ENCODE data around the gene DNAI4. TPM values are rescaled to one million over a fixed set of nuclear protein-coding genes. Genes with fewer than 3 reads are reported as not detected.
A peak's percentile ranks its signal among the peaks of the same experiment; 100 is the strongest.
"Not testable (repeated sequence)": the region's sequence is repeated elsewhere in the genome, so short reads cannot be mapped to it uniquely, and the experiment has no call there.

The DNAI4 gene
- polyA plus RNA-seq, 1 of the 3 experiments (the other 2 are of a cell fraction), result 1.3 TPM

DNA sequence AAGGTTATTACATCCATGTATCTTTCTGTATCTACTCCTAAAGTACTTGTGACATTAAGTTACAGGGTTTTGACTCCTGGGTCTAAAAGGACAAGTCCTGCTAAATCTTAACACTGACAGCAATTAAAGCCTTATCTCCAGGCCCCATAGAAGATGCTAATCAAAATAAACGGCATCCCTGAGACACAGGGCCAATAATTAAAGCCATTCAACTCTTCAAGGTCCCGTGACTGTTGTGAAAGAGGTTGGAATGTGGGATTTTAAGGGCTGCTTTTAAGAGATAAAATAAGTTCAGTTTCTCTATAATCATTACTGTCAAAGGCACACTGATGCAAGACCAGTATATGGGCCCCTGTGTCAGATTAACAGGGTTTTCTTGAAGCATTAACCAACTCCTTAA is 8.3 kb downstream of the DNAI4 start:
- H3K36me3 ChIP-seq (replicated peaks in 1 of 2; ENCODE audit: control insufficient read depth in 1 of 2, insufficient read depth in 2 of 2, low read length in 1 of 2), result peaks cover 4 to 14% of the 10 kb centered on the region in 2 experiments
- H3F3A ChIP-seq (replicated peaks; ENCODE audit: insufficient read depth), result peaks cover 11% of the 10 kb centered on the region
- CTCF ChIA-PET, result no interaction called here
- no peak overlapping the region for H3K4me3 ChIP-seq (ENCODE audit: low read depth in 2 of 2, low read length in 1 of 2)
- H3K79me2 ChIP-seq (ENCODE audit: insufficient read depth), result 0 out of 2 replicates have a peak, but pooled peaks cover 4% of the 10 kb centered on the region
- H3K9me3 ChIP-seq, result no peaks in the 10 kb centered on the region
- no peaks in the 10 kb centered on the region for H4K20me1 ChIP-seq (ENCODE audit: insufficient read depth)
- no peaks in the 10 kb centered on the region for H3K27me3 ChIP-seq (ENCODE audit: insufficient read depth)
- no peaks in the 10 kb centered on the region; a peak in 1 of 4 replicates for H3K4me1 ChIP-seq (ENCODE audit: control insufficient read depth in 1 of 2, insufficient read depth in 2 of 2, low read depth in 1 of 2, low read length in 1 of 2)
- H2AFZ ChIP-seq (ENCODE audit: low read depth), result no peak overlapping the region
- POLR2A ChIA-PET, result interaction anchor here (1.7 kb wide), 1 partner anchor 9 kb away, joined by 4 read pairs; the partner anchor contains the start of genes DNAI4 and MIER1
- no peak overlapping the region for H3K9ac ChIP-seq
- WGBS (ENCODE audit: low lambda C conversion rate), result 43% methylated on average over 2 of the region's 2 CpGs
- no peak for TF ChIP-seq MEF2A (IDR thresholded peaks at IDR 0.05; ENCODE audit: borderline replicate concordance, low read depth)
- peak in 1 of 2 experiments; percentile 81; a peak in 2 of 4 replicates for TF ChIP-seq EP300 (IDR thresholded peaks at IDR 0.05; ENCODE audit: borderline replicate concordance in 1 of 2, low read depth in 1 of 2, low read length in 1 of 2)
- peak; percentile 96 for TF ChIP-seq GATA2 (CRISPR knock-in tag; IDR thresholded peaks at IDR 0.05)
- TF ChIP-seq TEAD4 (IDR thresholded peaks at IDR 0.05; ENCODE audit: borderline replicate concordance, insufficient read depth), result no peak
- no peak for TF ChIP-seq SMC3 (IDR thresholded peaks at IDR 0.05; ENCODE audit: low read depth, low read length)
- TF ChIP-seq RXRA (IDR thresholded peaks at IDR 0.05; ENCODE audit: borderline replicate concordance, low read depth), result no peak
- TF ChIP-seq JUND (IDR thresholded peaks at IDR 0.05), result no peak
- peak; percentile 63; the same call in 1 of the 2 replicates for TF ChIP-seq RCOR1 (IDR thresholded peaks at IDR 0.05; ENCODE audit: low read length)
- no peak for TF ChIP-seq FOXM1 (IDR thresholded peaks at IDR 0.05; ENCODE audit: low read depth)
- TF ChIP-seq CHD2 (IDR thresholded peaks at IDR 0.05; ENCODE audit: low read length, partially characterized antibody), result peak; percentile 67
- TF ChIP-seq, protein P1, sequence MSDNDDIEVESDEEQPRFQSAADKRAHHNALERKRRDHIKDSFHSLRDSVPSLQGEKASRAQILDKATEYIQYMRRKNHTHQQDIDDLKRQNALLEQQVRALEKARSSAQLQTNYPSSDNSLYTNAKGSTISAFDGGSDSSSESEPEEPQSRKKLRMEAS (IDR thresholded peaks at IDR 0.05; ENCODE audit: low read depth), result no peak
- peak overlapping the region in 1 of 2 experiments; percentile 39; a peak in 1 of 4 replicates for H3K27ac ChIP-seq (ENCODE audit: low read depth in 2 of 2, low read length in 1 of 2)
- H3K4me2 ChIP-seq, result no peak overlapping the region
- DNase-seq, result peak; percentile 42
- H3K9me2 ChIP-seq, result no peaks in the 10 kb centered on the region

DNA sequence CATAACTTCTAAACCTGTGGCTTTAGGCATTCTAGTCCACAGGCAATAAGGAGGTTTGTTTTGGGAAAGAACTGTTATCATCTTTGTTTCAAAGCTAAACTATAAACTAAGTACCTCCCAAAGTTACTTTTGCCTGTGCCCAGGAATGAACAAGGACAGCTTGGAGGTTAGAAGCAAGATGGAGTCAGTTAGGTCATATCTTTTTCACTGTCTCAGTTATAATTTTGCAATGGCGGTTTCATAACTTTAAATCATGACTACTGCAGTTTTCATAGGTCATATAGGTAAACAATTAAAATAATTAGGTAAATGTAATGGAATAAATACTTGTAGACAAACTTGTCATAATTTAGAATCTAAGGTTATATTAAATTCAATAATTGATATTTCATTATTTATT is 9.5 kb downstream of the DNAI4 start:
- ChIA-PET CTCF (interaction anchor here (0.7 kb wide), 1 partner anchor 150 kb away, joined by 3 read pairs; no protein-coding TSS in a partner anchor), POLR2A (interaction anchor here (1.7 kb wide), 1 partner anchor 10 kb away, joined by 4 read pairs; the partner anchor contains the start of genes DNAI4 and MIER1)
- not testable (repeated sequence) for H2AFZ ChIP-seq (ENCODE audit: low read depth); H3K27me3 ChIP-seq (ENCODE audit: insufficient read depth); H3K9me2 ChIP-seq; DNase-seq; H4K20me1 ChIP-seq (ENCODE audit: insufficient read depth); H3K4me1 ChIP-seq (ENCODE audit: control insufficient read depth in 1 of 2, insufficient read depth in 2 of 2, low read depth in 1 of 2, low read length in 1 of 2); H3K4me2 ChIP-seq; H3K9ac ChIP-seq; H3K4me3 ChIP-seq (ENCODE audit: low read depth in 2 of 2, low read length in 1 of 2); H3K27ac ChIP-seq (ENCODE audit: low read depth in 2 of 2, low read length in 1 of 2); H3K79me2 ChIP-seq (ENCODE audit: insufficient read depth); H3K9me3 ChIP-seq
- H3K36me3 ChIP-seq (replicated peaks in 1 of 2; ENCODE audit: control insufficient read depth in 1 of 2, insufficient read depth in 2 of 2, low read length in 1 of 2), result peaks cover under 1 to 14% of the 10 kb centered on the region in 2 experiments
- H3F3A ChIP-seq (replicated peaks; ENCODE audit: insufficient read depth), result peaks cover 11% of the 10 kb centered on the region
- 97% methylated on average over 1 of the region's 1 CpG for WGBS (ENCODE audit: low lambda C conversion rate)

DNA sequence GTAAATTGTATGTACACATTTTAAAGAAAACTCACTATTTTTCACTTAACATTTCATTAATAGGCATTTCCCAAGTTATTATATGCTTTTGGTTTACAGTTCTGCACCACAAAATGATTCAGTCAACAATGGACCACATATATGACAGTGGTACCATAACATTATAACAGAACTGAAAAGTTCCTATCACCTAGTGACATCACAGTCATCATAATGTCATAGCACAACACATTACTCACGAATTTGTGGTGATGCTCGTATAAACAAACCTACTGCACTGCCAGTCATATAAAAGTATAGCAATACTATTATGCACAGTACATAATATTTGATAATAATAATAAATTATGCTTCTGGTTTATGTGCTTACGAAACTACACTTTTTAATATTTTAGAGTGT is 30.9 kb downstream of the DNAI4 start:
- H3K36me3 ChIP-seq (replicated peaks in 1 of 2; ENCODE audit: control insufficient read depth in 1 of 2, insufficient read depth in 2 of 2, low read length in 1 of 2), result peaks cover 0 to 4% of the 10 kb centered on the region in 2 experiments
- no peak overlapping the region for H3K9ac ChIP-seq
- TF ChIP-seq NFIC (IDR thresholded peaks at IDR 0.05; ENCODE audit: borderline replicate concordance) (no peak), TCF12 (IDR thresholded peaks at IDR 0.05) (no peak), FOSL2 (IDR thresholded peaks at IDR 0.05; ENCODE audit: borderline replicate concordance, low read depth) (no peak), YY1 (IDR thresholded peaks at IDR 0.05; ENCODE audit: low read depth) (no peak), MEF2A (IDR thresholded peaks at IDR 0.05; ENCODE audit: borderline replicate concordance, low read depth) (no peak), TEAD4 (IDR thresholded peaks at IDR 0.05; ENCODE audit: borderline replicate concordance, insufficient read depth) (no peak), SIN3A (IDR thresholded peaks at IDR 0.05; ENCODE audit: borderline replicate concordance, low read depth, low read length) (no peak), MXI1 (IDR thresholded peaks at IDR 0.05; ENCODE audit: low read depth, low read length) (no peak), NRF1 (IDR thresholded peaks at IDR 0.05; ENCODE audit: low read depth, low read length) (no peak)
- TF ChIP-seq, protein P2, sequence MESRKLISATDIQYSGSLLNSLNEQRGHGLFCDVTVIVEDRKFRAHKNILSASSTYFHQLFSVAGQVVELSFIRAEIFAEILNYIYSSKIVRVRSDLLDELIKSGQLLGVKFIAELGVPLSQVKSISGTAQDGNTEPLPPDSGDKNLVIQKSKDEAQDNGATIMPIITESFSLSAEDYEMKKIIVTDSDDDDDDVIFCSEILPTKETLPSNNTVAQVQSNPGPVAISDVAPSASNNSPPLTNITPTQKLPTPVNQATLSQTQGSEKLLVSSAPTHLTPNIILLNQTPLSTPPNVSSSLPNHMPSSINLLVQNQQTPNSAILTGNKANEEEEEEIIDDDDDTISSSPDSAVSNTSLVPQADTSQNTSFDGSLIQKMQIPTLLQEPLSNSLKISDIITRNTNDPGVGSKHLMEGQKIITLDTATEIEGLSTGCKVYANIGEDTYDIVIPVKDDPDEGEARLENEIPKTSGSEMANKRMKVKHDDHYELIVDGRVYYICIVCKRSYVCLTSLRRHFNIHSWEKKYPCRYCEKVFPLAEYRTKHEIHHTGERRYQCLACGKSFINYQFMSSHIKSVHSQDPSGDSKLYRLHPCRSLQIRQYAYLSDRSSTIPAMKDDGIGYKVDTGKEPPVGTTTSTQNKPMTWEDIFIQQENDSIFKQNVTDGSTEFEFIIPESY (IDR thresholded peaks at IDR 0.05; ENCODE audit: borderline replicate concordance, low read depth), result no peak
- no peak overlapping the region for H3K4me3 ChIP-seq (ENCODE audit: low read depth in 2 of 2, low read length in 1 of 2)
- ChIA-PET CTCF (no interaction called here), POLR2A (no interaction called here)
- no peaks in the 10 kb centered on the region for H3K79me2 ChIP-seq (ENCODE audit: insufficient read depth)
- WGBS (ENCODE audit: low lambda C conversion rate), result 86% methylated on average over 3 of the region's 3 CpGs
- DNase-seq, result no peak
- H3K27me3 ChIP-seq (ENCODE audit: insufficient read depth), result no peaks in the 10 kb centered on the region
- no peaks in the 10 kb centered on the region for H3K9me2 ChIP-seq
- no peak overlapping the region for H2AFZ ChIP-seq (ENCODE audit: low read depth)
- no peak overlapping the region for H3K4me2 ChIP-seq
- peaks cover 4% of the 10 kb centered on the region for H3F3A ChIP-seq (replicated peaks; ENCODE audit: insufficient read depth)
- no peaks in the 10 kb centered on the region for H3K9me3 ChIP-seq
- H4K20me1 ChIP-seq (ENCODE audit: insufficient read depth), result no peaks in the 10 kb centered on the region
- no peaks in the 10 kb centered on the region for H3K4me1 ChIP-seq (ENCODE audit: control insufficient read depth in 1 of 2, insufficient read depth in 2 of 2, low read depth in 1 of 2, low read length in 1 of 2)
- no peak overlapping the region for H3K27ac ChIP-seq (ENCODE audit: low read depth in 2 of 2, low read length in 1 of 2)
